Measurements from ENCODE around the gene MTHFD2L.

DNA sequence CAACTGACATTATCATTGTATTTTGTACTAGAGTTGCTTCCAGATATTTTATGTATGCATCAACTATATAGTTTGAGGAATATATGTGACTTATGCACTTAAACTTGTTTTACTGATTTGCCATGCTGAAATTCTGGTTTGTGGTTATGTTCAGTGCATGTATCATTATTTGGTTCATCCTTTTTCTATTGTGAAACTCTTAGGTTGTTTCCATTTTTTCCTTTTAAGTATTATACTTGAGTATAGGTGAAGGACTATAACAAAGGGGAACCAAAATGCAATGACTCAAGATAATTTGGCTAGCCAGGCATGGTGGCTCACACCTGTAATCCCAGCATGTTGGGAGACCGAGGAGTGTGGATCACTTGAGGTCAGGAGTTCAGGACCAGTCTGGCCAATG is 129.2 kb downstream of the MTHFD2L start:
- no peak for TF ChIP-seq EP300 (IDR thresholded peaks at IDR 0.05; ENCODE audit: low read length)
- TF ChIP-seq FOS (IDR thresholded peaks at IDR 0.05; ENCODE audit: extremely low read depth, insufficient read length): no peak
- no peak for TF ChIP-seq POLR2A (conservative IDR thresholded peaks at IDR 0.05)
- no peak for TF ChIP-seq RNF219 (CRISPR knock-in tag; IDR thresholded peaks at IDR 0.05)
- no peak for TF ChIP-seq ZBTB49 (CRISPR knock-in tag; IDR thresholded peaks at IDR 0.05; ENCODE audit: borderline replicate concordance)

Data from K562 (cell line).